Stimulated activated CD8-positive, alpha-beta memory T cell treated with anti-CD3 and anti-CD28 coated beads, Interleukin-12 subunit alpha, Interleukin-12 subunit beta, amount 100 ng/mL, for 4 hours (primary cell): ENCODE results near the gene GLIS1.

Source experiments
- DNase-seq: peaks from one replicate; pipeline ENCODE4 v3.0.0-alpha.2; 2020; ENCODE audit warnings: low read depth

The GLIS1 gene

GRCh38 chr1:53693773-53694717, 44.9 kb downstream of the GLIS1 start:
- no peak for DNase-seq

- DNase-seq, result no peak
Measured at GRCh38 chr1:53693339-53693738, 45.6 kb downstream of the GLIS1 start.

- no peak for DNase-seq
Measured at GRCh38 chr1:53691326-53691725, 47.6 kb downstream of the GLIS1 start.

- DNase-seq, result no peak
Measured at GRCh38 chr1:53690411-53690810, 48.6 kb downstream of the GLIS1 start.

- no peak for DNase-seq
Measured at GRCh38 chr1:53689736-53690326, 49.1 kb downstream of the GLIS1 start.

GRCh38 chr1:53689223-53689622, 49.7 kb downstream of the GLIS1 start:
- no peak for DNase-seq

GRCh38 chr1:53688381-53689102, 50.4 kb downstream of the GLIS1 start:
- no peak for DNase-seq

- DNase-seq, result no peak
Measured at GRCh38 chr1:53687901-53688300, 51.1 kb downstream of the GLIS1 start.

- no peak for DNase-seq
Measured at GRCh38 chr1:53687426-53687825, 51.5 kb downstream of the GLIS1 start.

GRCh38 chr1:53686965-53687267, 52.0 kb downstream of the GLIS1 start:
- DNase-seq, result no peak

GRCh38 chr1:53686091-53686964, 52.6 kb downstream of the GLIS1 start:
- DNase-seq, result no peak

GRCh38 chr1:53685272-53686051, 53.5 kb downstream of the GLIS1 start:
- no peak for DNase-seq

GRCh38 chr1:53684741-53685140, 54.2 kb downstream of the GLIS1 start:
- no peak for DNase-seq

- no peak for DNase-seq
Measured at GRCh38 chr1:53683986-53684740, 54.8 kb downstream of the GLIS1 start.

GRCh38 chr1:53682881-53683280, 56.1 kb downstream of the GLIS1 start:
- DNase-seq, result no peak

- peak; percentile 4 for DNase-seq
Measured at GRCh38 chr1:53681977-53682685, 56.8 kb downstream of the GLIS1 start.

GRCh38 chr1:53681351-53681976, 57.5 kb downstream of the GLIS1 start:
- DNase-seq, result no peak

GRCh38 chr1:53680868-53681267, 58.1 kb downstream of the GLIS1 start:
- no peak for DNase-seq
